HepG2 (cell line): Measurements from ENCODE around the gene CAMSAP2. TPM values are rescaled to one million over a fixed set of nuclear protein-coding genes. Genes with fewer than 3 reads are reported as not detected.

ENCODE experiments used
- ARNT2 ChIP-seq: sonication (generic); formaldehyde crosslinking; IDR thresholded peaks from 2 replicates; pipeline ENCODE4 v1.8.0; 2022; ENCODE audit warnings: mild to moderate bottlenecking, low read depth, missing genetic modification reagents, moderate library complexity
- CSRNP2 ChIP-seq: sonication (generic); formaldehyde crosslinking; conservative IDR thresholded peaks from 2 replicates; pipeline ENCODE4 v1.8.0; 2022; ENCODE audit warnings: low read depth, missing genetic modification reagents
- FLYWCH1 ChIP-seq: sonication (generic); formaldehyde crosslinking; IDR thresholded peaks from 2 replicates; pipeline ENCODE4 v1.8.1; 2023; ENCODE audit warnings: mild to moderate bottlenecking, missing genetic modification reagents
- ISX ChIP-seq: sonication (generic); formaldehyde crosslinking; conservative IDR thresholded peaks from 2 replicates; pipeline ENCODE4 v1.5.0; 2020; ENCODE audit warnings: missing genetic modification reagents
- LCORL ChIP-seq, 2 experiments: fragments of 450-650 bp in 1 of 2; sonication (generic) in 1 of 2; formaldehyde crosslinking in 1 of 2; IDR thresholded peaks; 2 replicates each; pipeline versions ENCODE4 v1.5.0 to v1.6.1; 2017 to 2020; ENCODE audit warnings: antibody characterized with exemption in 1 of 2, missing genetic modification reagents in 1 of 2
- NCOA2 ChIP-seq: sonication (generic); formaldehyde crosslinking; IDR thresholded peaks from 2 replicates; pipeline ENCODE4 v1.8.0; 2022; ENCODE audit warnings: inconsistent platforms
- PCBP2 ChIP-seq: fragments of 200-400 bp; formaldehyde crosslinking; optimal IDR thresholded peaks from 2 replicates; pipeline ENCODE3; 2018; ENCODE audit warnings: low read length, low read depth; ENCODE audit not compliant: poor library complexity, severe bottlenecking
- SRY ChIP-seq: sonication (generic); formaldehyde crosslinking; IDR thresholded peaks from 2 replicates; pipeline ENCODE4 v1.8.0; 2022; ENCODE audit warnings: mild to moderate bottlenecking, missing genetic modification reagents
- TAF1 ChIP-seq: sonication (generic); formaldehyde crosslinking; IDR thresholded peaks from 2 replicates; pipeline ENCODE4 v1.4.0; 2020; ENCODE audit warnings: missing genetic modification reagents
- TBP ChIP-seq: sonication (generic); formaldehyde crosslinking; IDR thresholded peaks from 2 replicates; pipeline ENCODE4 v1.5.0; 2020; ENCODE audit warnings: missing genetic modification reagents
- TMF1 ChIP-seq: sonication (generic); formaldehyde crosslinking; IDR thresholded peaks from 2 replicates; pipeline ENCODE4 v1.8.1; 2022; ENCODE audit warnings: low read depth, missing genetic modification reagents
- USF2 ChIP-seq, 2 experiments: sonication (generic) in 1 of 2; formaldehyde crosslinking in 1 of 2; IDR thresholded peaks; 2 replicates each; pipeline versions ENCODE4 v1.5.1 to v1.6.1; 2011 to 2020; ENCODE audit warnings: borderline replicate concordance in 1 of 2, low read depth in 1 of 2, low read length in 1 of 2, mild to moderate bottlenecking in 1 of 2, missing genetic modification reagents in 1 of 2, moderate library complexity in 1 of 2
- ZFP36L1 ChIP-seq: sonication (generic); formaldehyde crosslinking; IDR thresholded peaks from 2 replicates; pipeline ENCODE4 v1.8.0; 2022; ENCODE audit warnings: mild to moderate bottlenecking, missing genetic modification reagents, moderate library complexity
- ZKSCAN1 ChIP-seq: fragments of 150-350 bp; IDR thresholded peaks from 2 replicates; pipeline ENCODE4 v1.6.1; 2014; ENCODE audit warnings: low read length
- ZNF17 ChIP-seq: sonication (generic); formaldehyde crosslinking; IDR thresholded peaks from 2 replicates; pipeline ENCODE4 v1.5.0; 2020; ENCODE audit warnings: mild to moderate bottlenecking, missing genetic modification reagents
- ZNF205 ChIP-seq: IDR thresholded peaks from 2 replicates; pipeline ENCODE4 v1.6.1; 2018; ENCODE audit warnings: missing biosample characterization, missing genetic modification reagents
- ZNF543 ChIP-seq: sonication (generic); formaldehyde crosslinking; IDR thresholded peaks from 2 replicates; pipeline ENCODE4 v1.4.0; 2020; ENCODE audit warnings: mild to moderate bottlenecking, missing genetic modification reagents
- ZNF562 ChIP-seq: sonication (generic); formaldehyde crosslinking; IDR thresholded peaks from 2 replicates; pipeline ENCODE4 v1.8.0; 2022; ENCODE audit warnings: missing genetic modification reagents, borderline replicate concordance
- ZNF589 ChIP-seq: sonication (generic); formaldehyde crosslinking; conservative IDR thresholded peaks from 2 replicates; pipeline ENCODE4 v1.8.0; 2022; ENCODE audit warnings: mild to moderate bottlenecking, moderate library complexity, missing genetic modification reagents
- ZNF615 ChIP-seq: sonication (generic); formaldehyde crosslinking; IDR thresholded peaks from 2 replicates; pipeline ENCODE4 v1.5.0; 2020; ENCODE audit warnings: mild to moderate bottlenecking, missing genetic modification reagents, borderline replicate concordance
- ZNF644 ChIP-seq: IDR thresholded peaks from 2 replicates; pipeline ENCODE4 v1.6.1; 2016; ENCODE audit warnings: low read depth
- ZNF678 ChIP-seq: sonication (generic); formaldehyde crosslinking; IDR thresholded peaks from 2 replicates; pipeline ENCODE4 v1.4.0; 2020; ENCODE audit warnings: mild to moderate bottlenecking, missing genetic modification reagents
- ZNF7 ChIP-seq: IDR thresholded peaks from 2 replicates; pipeline ENCODE4 v1.6.1; 2016; ENCODE audit warnings: missing biosample characterization, missing genetic modification reagents
- ZNF780A ChIP-seq: sonication (generic); formaldehyde crosslinking; IDR thresholded peaks from 2 replicates; pipeline ENCODE4 v1.8.0; 2022; ENCODE audit warnings: mild to moderate bottlenecking, missing genetic modification reagents, moderate library complexity
- ZSCAN20 ChIP-seq: sonication (generic); formaldehyde crosslinking; IDR thresholded peaks from 2 replicates; pipeline ENCODE4 v1.4.0; 2020; ENCODE audit warnings: missing genetic modification reagents, mild to moderate bottlenecking, borderline replicate concordance
- polyA plus RNA-seq, 8 experiments: library from polyadenylated mRNA; depleted of rRNA in 3 of 8; stranded (reverse) in 7 of 8; unstranded in 1 of 8; fragments of >200 nt; fragmentation: Illumina TruSeq in 4 of 8; extraction: Trizol in 4 of 8; gene quantifications; 2 replicates each; pipeline versions ENCODE4 v1.2.1 to v1.2.3, GENCODE V29; 2011 to 2016; ENCODE audit warnings: low read depth in 4 of 8, missing spikeins in 1 of 8, mixed read lengths in 1 of 8; ENCODE audit not compliant: insufficient read depth in 1 of 8
- total RNA-seq, 5 experiments: library from RNA; depleted of rRNA; stranded (reverse); fragments of >200 nt; fragmentation: Illumina TruSeq; extraction: Trizol; gene quantifications; 2 replicates each; pipeline ENCODE4 v1.2.3, GENCODE V29; 2016; ENCODE audit warnings: low read depth in 1 of 5

CAMSAP2 gene
- total and polyA plus RNA-seq, 2 of the 13 experiments (the other 11 are each of a cell fraction or from before 2014, with no cell fraction given): 3.4 to 8.2 TPM

- TF ChIP-seq CSRNP2 (CRISPR knock-in tag): no peak
- TF ChIP-seq ZNF589 (CRISPR knock-in tag): 0 out of 2 replicates have a peak, but pooled peaks have one; percentile 29
- TF ChIP-seq ISX (CRISPR knock-in tag): no peak
- TF ChIP-seq ZNF644 (CRISPR knock-in tag): peak; percentile 13; the same call in 1 of the 2 replicates
- no peak for TF ChIP-seq ZNF7 (CRISPR knock-in tag)
- 0 out of 2 replicates have a peak, but pooled peaks have one; percentile 38 for TF ChIP-seq TMF1 (CRISPR knock-in tag)
- no peak for TF ChIP-seq LCORL (IDR thresholded peaks at IDR 0.05)
- no peak for TF ChIP-seq LCORL (CRISPR knock-in tag; IDR thresholded peaks at IDR 0.05)
- 0 out of 2 replicates have a peak, but pooled peaks have one; percentile 14 for TF ChIP-seq ARNT2 (CRISPR knock-in tag)
- no peak for TF ChIP-seq ZNF615 (CRISPR knock-in tag)
- no peak for TF ChIP-seq ZNF562
- TF ChIP-seq ZKSCAN1: no peak
- TF ChIP-seq ZSCAN20 (CRISPR knock-in tag): no peak; the same call in 1 of the 2 replicates
- no peak for TF ChIP-seq PCBP2
- TF ChIP-seq TAF1 (CRISPR knock-in tag): peak; percentile 61
- TF ChIP-seq NCOA2 (CRISPR knock-in tag): no peak
- no peak for TF ChIP-seq ZNF678 (CRISPR knock-in tag)
- no peak for TF ChIP-seq TBP (CRISPR knock-in tag)
- no peak; the same call in none of the 2 replicates for TF ChIP-seq ZNF205 (CRISPR knock-in tag)
- TF ChIP-seq ZFP36L1 (CRISPR knock-in tag): no peak
- TF ChIP-seq FLYWCH1 (CRISPR knock-in tag): no peak
- no peak for TF ChIP-seq ZNF780A (CRISPR knock-in tag)
- TF ChIP-seq SRY (CRISPR knock-in tag): peak; percentile 42
- TF ChIP-seq USF2 (IDR thresholded peaks at IDR 0.05; ENCODE audit: low read depth, low read length): no peak
- no peak for TF ChIP-seq USF2 (CRISPR knock-in tag; IDR thresholded peaks at IDR 0.05; ENCODE audit: borderline replicate concordance)
- TF ChIP-seq ZNF17 (CRISPR knock-in tag): no peak
- peak; percentile 82; the same call in 1 of the 2 replicates for TF ChIP-seq ZNF543 (CRISPR knock-in tag)
These were observed 152.4 kb downstream of the CAMSAP2 start (continued) for GRCh38 chr1:200890818-200891773.
